ENCODE results near the gene DCC.

DNA sequence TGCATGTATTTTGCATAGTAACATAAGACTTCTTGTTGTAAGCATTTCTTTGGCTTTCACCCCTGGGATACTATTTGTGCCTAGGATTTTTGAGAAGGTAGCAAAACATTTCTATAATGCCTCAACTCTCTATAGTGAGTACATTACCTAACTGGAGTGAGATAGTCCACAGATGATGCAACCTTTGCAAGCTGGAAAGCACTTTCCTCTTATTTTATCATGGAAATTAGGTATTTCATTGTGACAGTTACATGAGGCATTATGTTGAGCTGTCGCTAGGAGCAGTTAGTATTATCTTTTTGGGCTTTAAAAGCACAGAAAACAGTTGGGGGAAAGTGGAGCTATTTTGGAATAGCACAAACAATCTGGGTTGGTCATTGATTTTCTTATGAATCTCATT lies 786.2 kb downstream of the DCC start:
- TF ChIP-seq, protein P1, sequence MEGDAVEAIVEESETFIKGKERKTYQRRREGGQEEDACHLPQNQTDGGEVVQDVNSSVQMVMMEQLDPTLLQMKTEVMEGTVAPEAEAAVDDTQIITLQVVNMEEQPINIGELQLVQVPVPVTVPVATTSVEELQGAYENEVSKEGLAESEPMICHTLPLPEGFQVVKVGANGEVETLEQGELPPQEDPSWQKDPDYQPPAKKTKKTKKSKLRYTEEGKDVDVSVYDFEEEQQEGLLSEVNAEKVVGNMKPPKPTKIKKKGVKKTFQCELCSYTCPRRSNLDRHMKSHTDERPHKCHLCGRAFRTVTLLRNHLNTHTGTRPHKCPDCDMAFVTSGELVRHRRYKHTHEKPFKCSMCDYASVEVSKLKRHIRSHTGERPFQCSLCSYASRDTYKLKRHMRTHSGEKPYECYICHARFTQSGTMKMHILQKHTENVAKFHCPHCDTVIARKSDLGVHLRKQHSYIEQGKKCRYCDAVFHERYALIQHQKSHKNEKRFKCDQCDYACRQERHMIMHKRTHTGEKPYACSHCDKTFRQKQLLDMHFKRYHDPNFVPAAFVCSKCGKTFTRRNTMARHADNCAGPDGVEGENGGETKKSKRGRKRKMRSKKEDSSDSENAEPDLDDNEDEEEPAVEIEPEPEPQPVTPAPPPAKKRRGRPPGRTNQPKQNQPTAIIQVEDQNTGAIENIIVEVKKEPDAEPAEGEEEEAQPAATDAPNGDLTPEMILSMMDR (IDR thresholded peaks at IDR 0.05) = no peak
- TF ChIP-seq POLR2A (IDR thresholded peaks at IDR 0.05) = no peak
